CD4-positive, alpha-beta T cell (primary cell): ENCODE measurements around the gene MAGI1. TPM values are rescaled to one million over a fixed set of nuclear protein-coding genes. Genes with fewer than 3 reads are reported as not detected.

ENCODE experiments used
- ATAC-seq: fragments of 200-7000 bp; cut with Tn5 transposase; one replicate; pipeline ENCODE4 v1.10.0; 2022; ENCODE audit warnings: mild to moderate bottlenecking; ENCODE audit not compliant: poor library complexity
- CTCF ChIA-PET: fragments of 350-600 bp; sonication (Branson Sonifier 250); formaldehyde crosslinking; loops from one replicate; lab custom pipeline; 2021; ENCODE audit warnings: antibody characterized with exemption, inconsistent platforms; lab: Charles Lee
- POLR2A ChIA-PET: fragments of 350-600 bp; sonication (Branson Sonifier 250); formaldehyde crosslinking; loops from one replicate; lab custom pipeline; 2021; ENCODE audit warnings: antibody characterized with exemption, inconsistent platforms; lab: Charles Lee
- DNase-seq, 14 experiments: peaks; one replicate each; pipeline ENCODE4 v3.0.0-alpha.2; 2013 to 2020; ENCODE audit warnings: mixed read lengths in 2 of 14
- H3K27ac ChIP-seq, 2 donors: one replicate each; pipeline versions ENCODE4 v1.5.1 to v1.7.0; 2013; ENCODE audit warnings: low read length in 2 of 2, low read depth in 1 of 2, mild to moderate bottlenecking in 1 of 2
- H3K27me3 ChIP-seq, 2 experiments: 1 replicate in 1 of 2; 2 replicates in 1 of 2; pipeline versions ENCODE4 v1.6.1 to v1.7.0; 2013; ENCODE audit warnings: low read length in 2 of 2, control low read depth in 1 of 2, mild to moderate bottlenecking in 1 of 2, moderate library complexity in 1 of 2; ENCODE audit not compliant: insufficient read depth in 2 of 2, control insufficient read depth in 1 of 2
- H3K36me3 ChIP-seq: one replicate; pipeline ENCODE4 v1.6.1; 2013; ENCODE audit warnings: low read length, control low read depth; ENCODE audit not compliant: insufficient read depth
- H3K4me1 ChIP-seq: one replicate; pipeline ENCODE4 v1.6.1; 2013; ENCODE audit warnings: low read length, control low read depth; ENCODE audit not compliant: insufficient read depth
- H3K4me3 ChIP-seq: one replicate; pipeline ENCODE4 v1.5.1; 2013; ENCODE audit warnings: mild to moderate bottlenecking, low read length, moderate library complexity
- H3K9me3 ChIP-seq, 2 experiments: 1 replicate in 1 of 2; 2 replicates in 1 of 2; pipeline versions ENCODE4 v1.6.1 to v1.7.0; 2013; ENCODE audit warnings: low read length in 2 of 2, mild to moderate bottlenecking in 2 of 2, control low read depth in 1 of 2, moderate library complexity in 1 of 2; ENCODE audit not compliant: control insufficient read depth in 1 of 2, insufficient read depth in 1 of 2
- H3K27ac Mint-ChIP-seq: one replicate; pipeline ENCODE4 v1.8.0; 2020; ENCODE audit warnings: mixed read lengths
- H3K27me3 Mint-ChIP-seq: one replicate; pipeline ENCODE4 v1.8.0; 2021; ENCODE audit warnings: mixed read lengths
- H3K36me3 Mint-ChIP-seq: one replicate; pipeline ENCODE4 v1.8.0; 2021; ENCODE audit warnings: low read depth, mixed read lengths
- H3K4me1 Mint-ChIP-seq: one replicate; pipeline ENCODE4 v1.8.0; 2021; ENCODE audit warnings: low read depth, mixed read lengths
- H3K4me3 Mint-ChIP-seq: one replicate; pipeline ENCODE4 v1.8.0; 2020; ENCODE audit warnings: mild to moderate bottlenecking, mixed read lengths
- H3K9me3 Mint-ChIP-seq: one replicate; pipeline ENCODE4 v1.8.0; 2020; ENCODE audit warnings: mixed read lengths
- CTCF ChIP-seq: fragments of 200-600 bp; IDR thresholded peaks from one replicate; pipeline ENCODE4 v1.8.0; 2022; ENCODE audit warnings: antibody characterized with exemption, mild to moderate bottlenecking
- intact Hi-C, 2 experiments: fragments of 100-400 bp; cut with DNase I in 1 of 2; cut with micrococcal nuclease in 1 of 2; formaldehyde crosslinking; loops; one replicate each; pipeline versions ENCODE4 v1.15.1 to v1.9.0; 2023 to 2025; cut with DNase I, micrococcal nuclease
- total RNA-seq, 174 experiments: library from RNA in 2 of 174; stranded (reverse) in 2 of 174; gene quantifications; one replicate each; pipeline ENCODE4 v1.2.3 and lab custom pipeline; 2021 to 2026

MAGI1 gene
- total RNA-seq, 2 experiments from 2014 or later = not detected

- Mint-ChIP-seq H3K4me1 (no peaks in the 10 kb centered on the region), H3K27me3 (no peaks in the 10 kb centered on the region), H3K27ac (no peak overlapping the region), H3K4me3 (no peak overlapping the region), H3K9me3 (no peaks in the 10 kb centered on the region), H3K36me3 (no peaks in the 10 kb centered on the region)
- Histone ChIP-seq H3K9me3 (peaks cover 0 to 4% of the 10 kb centered on the region in 2 experiments), H3K4me1 (no peaks in the 10 kb centered on the region), H3K36me3 (no peaks in the 10 kb centered on the region), H3K27me3 (no peaks in the 10 kb centered on the region), H3K4me3 (no peak overlapping the region), H3K27ac (no peak overlapping the region)
- intact Hi-C loops = no loop called here
- ATAC-seq = no peak
- no peak for DNase-seq
- TF ChIP-seq CTCF = no peak
- POLR2A ChIA-PET = no interaction called here
- CTCF ChIA-PET = no interaction called here
Observed at GRCh38 chr3:65665915-65666314, 372.8 kb downstream of the MAGI1 start.

DNA sequence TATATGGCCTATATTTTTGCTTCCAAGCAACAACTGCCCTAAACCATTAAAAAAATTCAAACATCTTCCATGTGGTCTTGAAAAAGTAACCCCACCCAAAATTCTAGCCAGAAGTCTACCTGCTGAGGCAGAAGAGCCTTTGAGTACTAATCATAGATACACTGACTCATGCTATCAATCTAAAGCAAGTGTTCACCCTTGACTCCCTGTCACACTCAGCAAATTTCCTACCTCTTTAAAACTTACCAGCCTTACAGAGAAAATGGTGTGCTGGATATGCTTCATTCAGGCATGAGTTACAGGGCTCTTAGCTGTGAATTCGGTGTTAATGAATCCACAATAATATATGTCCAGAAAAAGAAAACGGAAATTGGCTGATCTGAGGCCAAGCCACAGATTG is 373.8 kb downstream of the MAGI1 start:
- no peaks in the 10 kb centered on the region for H3K36me3 Mint-ChIP-seq
- no peaks in the 10 kb centered on the region for H3K4me1 ChIP-seq
- TF ChIP-seq CTCF = no peak
- H3K9me3 Mint-ChIP-seq = peaks cover 3% of the 10 kb centered on the region
- intact Hi-C loops = no loop called here
- no peaks in the 10 kb centered on the region for H3K4me1 Mint-ChIP-seq
- ChIA-PET CTCF (no interaction called here), POLR2A (no interaction called here)
- H3K36me3 ChIP-seq = no peaks in the 10 kb centered on the region
- H3K27me3 Mint-ChIP-seq = no peaks in the 10 kb centered on the region
- H3K27ac Mint-ChIP-seq = no peak overlapping the region
- ATAC-seq (no peak), DNase-seq (no peak)
- no peak overlapping the region for H3K27ac ChIP-seq
- H3K4me3 ChIP-seq = no peak overlapping the region
- H3K9me3 ChIP-seq = peaks cover 0 to 4% of the 10 kb centered on the region in 2 experiments
- H3K27me3 ChIP-seq = no peaks in the 10 kb centered on the region
- H3K4me3 Mint-ChIP-seq = no peak overlapping the region

DNA sequence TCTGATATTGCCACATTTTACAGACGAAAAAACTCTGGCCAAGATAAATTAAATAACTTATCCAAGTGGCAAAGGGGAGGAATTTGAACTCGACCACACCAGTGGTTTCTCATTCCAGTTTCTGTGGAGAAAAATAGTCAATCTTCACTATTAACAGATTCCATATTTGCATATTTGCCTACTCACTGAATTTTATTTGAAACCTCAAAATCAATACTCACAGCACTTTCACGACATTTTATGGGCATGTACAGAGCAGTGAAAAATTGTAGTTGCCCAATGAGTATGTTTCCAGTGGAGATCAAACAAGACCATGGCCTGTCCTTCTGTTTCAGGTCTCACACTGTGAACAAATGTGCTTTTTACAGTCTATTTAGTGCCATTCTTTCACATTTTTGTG is 374.3 kb downstream of the MAGI1 start:
- Histone ChIP-seq H3K27me3 (no peaks in the 10 kb centered on the region), H3K9me3 (peaks cover 0 to 4% of the 10 kb centered on the region in 2 experiments), H3K36me3 (no peaks in the 10 kb centered on the region), H3K4me3 (no peak overlapping the region), H3K4me1 (no peaks in the 10 kb centered on the region), H3K27ac (no peak overlapping the region)
- ATAC-seq (no peak), DNase-seq (no peak)
- ChIA-PET POLR2A (no interaction called here), CTCF (no interaction called here)
- Mint-ChIP-seq H3K9me3 (peaks cover 6% of the 10 kb centered on the region), H3K4me3 (no peak overlapping the region), H3K36me3 (no peaks in the 10 kb centered on the region), H3K27ac (no peak overlapping the region), H3K27me3 (no peaks in the 10 kb centered on the region), H3K4me1 (no peaks in the 10 kb centered on the region)
- TF ChIP-seq CTCF = no peak
- intact Hi-C loops = no loop called here
